AG04450 (cell line): ENCODE data around the gene DMRTB1. TPM values are rescaled to one million over a fixed set of nuclear protein-coding genes. Genes with fewer than 3 reads are reported as not detected.

Experiments
- CTCF ChIA-PET: fragments of 300-600, 350-600 bp; formaldehyde crosslinking; extraction: SDS; loops from one replicate; lab custom pipeline; 2022; ENCODE audit warnings: antibody characterized with exemption, inconsistent platforms; lab: Charles Lee
- POLR2A ChIA-PET: fragments of 350-600 bp; formaldehyde crosslinking; extraction: SDS; loops from one replicate; lab custom pipeline; 2021; ENCODE audit warnings: antibody characterized with exemption, inconsistent platforms; lab: Yijun Ruan, JAX
- DNase-seq: peaks from one replicate; pipeline ENCODE4 v3.0.0-alpha.2; 2011; ENCODE audit warnings: low read depth, low spot score
- H3K27ac ChIP-seq: one replicate; pipeline ENCODE4 v1.5.1; 2012; ENCODE audit warnings: low read depth, low read length, control low read depth
- H3K27me3 ChIP-seq: one replicate; pipeline ENCODE4 v1.6.0; 2012; ENCODE audit warnings: low read length; ENCODE audit not compliant: control insufficient read depth, insufficient read depth
- H3K4me3 ChIP-seq: 2 replicates; pipeline ENCODE4 v1.5.1; 2011; ENCODE audit warnings: mild to moderate bottlenecking, low read depth, low read length, control low read depth
- H3K9me3 ChIP-seq: 2 replicates; pipeline ENCODE4 v1.5.1; 2012; ENCODE audit warnings: low read length; ENCODE audit not compliant: control insufficient read depth, insufficient read depth
- CTCF ChIP-seq: IDR thresholded peaks from 2 replicates; pipeline ENCODE4 v1.5.1; 2011; ENCODE audit warnings: low read depth, low read length, control low read depth, inconsistent platforms
- polyA plus RNA-seq: library from polyadenylated mRNA; depleted of rRNA; stranded (reverse); fragments of >200 nt; gene quantifications from 2 replicates; pipeline ENCODE4 v1.2.3, GENCODE V29; 2011

DMRTB1 gene
- polyA plus RNA-seq, 1 experiment = not detected

DNA sequence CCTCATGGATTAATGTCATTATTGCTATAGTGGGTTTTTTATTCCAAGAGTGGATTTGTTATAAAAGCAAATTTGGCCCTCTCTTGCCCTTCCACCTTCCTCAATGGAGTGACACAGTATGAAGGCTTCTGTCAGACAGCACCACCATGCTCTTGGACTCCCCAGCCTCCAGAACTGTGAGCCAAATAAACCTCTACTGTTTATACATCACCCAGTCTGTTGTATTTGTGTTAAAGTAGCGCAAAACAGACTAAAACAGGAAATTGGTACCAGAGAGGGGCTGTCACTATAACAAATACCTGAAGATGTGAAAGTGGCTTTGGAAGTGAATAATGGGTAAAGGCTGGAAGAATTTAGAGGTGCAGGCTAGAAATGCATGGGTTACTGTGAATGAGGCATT lies 38.0 kb upstream of the DMRTB1 start:
- CTCF ChIA-PET = no interaction called here
- TF ChIP-seq CTCF = no peak

GRCh38 chr1:53430261-53430660 lies 28.9 kb upstream of the DMRTB1 start:
- peaks cover 5% of the 10 kb centered on the region; the same call in 1 of the 2 replicates for H3K9me3 ChIP-seq
- peaks cover 15% of the 10 kb centered on the region for H3K27me3 ChIP-seq
- CTCF ChIA-PET = interaction anchor here (1.0 kb wide), 1 partner anchor 18 kb away, joined by 3 read pairs; no protein-coding TSS in a partner anchor
- H3K27ac ChIP-seq = no peak overlapping the region
- POLR2A ChIA-PET = no interaction called here
- no peak overlapping the region for H3K4me3 ChIP-seq
- DNase-seq = no peak
- TF ChIP-seq CTCF = no peak

More for the DNA sequence above, 38.0 kb upstream of the DMRTB1 start:
- H3K9me3 ChIP-seq = peaks cover 3% of the 10 kb centered on the region; the same call in 1 of the 2 replicates
- H3K27ac ChIP-seq = no peak overlapping the region
- POLR2A ChIA-PET = no interaction called here
- H3K4me3 ChIP-seq = no peak overlapping the region
- no peak for DNase-seq
- H3K27me3 ChIP-seq = peaks cover 27% of the 10 kb centered on the region

- H3K27ac ChIP-seq = no peak overlapping the region
- ChIA-PET POLR2A (no interaction called here), CTCF (interaction anchor here (1.0 kb wide), 1 partner anchor 18 kb away, joined by 3 read pairs; no protein-coding TSS in a partner anchor)
- H3K9me3 ChIP-seq = peaks cover 5% of the 10 kb centered on the region; the same call in 1 of the 2 replicates
- no peak overlapping the region for H3K4me3 ChIP-seq
- DNase-seq = no peak
- no peak for TF ChIP-seq CTCF
- H3K27me3 ChIP-seq = peaks cover 15% of the 10 kb centered on the region
Observed at GRCh38 chr1:53430779-53431178, 28.4 kb upstream of the DMRTB1 start.

DNA sequence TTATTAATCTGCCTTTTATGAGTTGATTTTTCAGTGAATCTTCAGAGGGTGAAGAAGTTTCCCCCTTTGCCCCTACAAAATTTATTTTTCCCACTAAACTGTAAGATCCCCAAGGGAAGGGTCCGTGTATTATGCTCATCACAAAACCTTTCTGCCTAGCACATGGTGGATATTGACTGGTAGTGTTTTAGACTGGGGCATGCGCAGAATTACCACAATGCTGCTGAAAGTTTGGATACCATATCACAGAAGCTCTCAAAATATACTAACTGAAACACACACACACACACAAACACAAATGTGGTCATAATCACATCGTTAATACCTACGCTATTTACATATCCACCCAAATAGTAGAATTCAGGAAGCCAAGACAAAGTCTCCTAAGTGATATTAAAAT lies 28.0 kb upstream of the DMRTB1 start:
- no peak overlapping the region for H3K27ac ChIP-seq
- ChIA-PET CTCF (interaction anchor here (1.0 kb wide), 1 partner anchor 12 kb away, joined by 3 read pairs; no protein-coding TSS in a partner anchor), POLR2A (no interaction called here)
- peaks cover 18% of the 10 kb centered on the region for H3K27me3 ChIP-seq
- H3K9me3 ChIP-seq = peaks cover 5% of the 10 kb centered on the region; the same call in 1 of the 2 replicates
- H3K4me3 ChIP-seq = no peak overlapping the region
- no peak for TF ChIP-seq CTCF
- DNase-seq = no peak

DNA sequence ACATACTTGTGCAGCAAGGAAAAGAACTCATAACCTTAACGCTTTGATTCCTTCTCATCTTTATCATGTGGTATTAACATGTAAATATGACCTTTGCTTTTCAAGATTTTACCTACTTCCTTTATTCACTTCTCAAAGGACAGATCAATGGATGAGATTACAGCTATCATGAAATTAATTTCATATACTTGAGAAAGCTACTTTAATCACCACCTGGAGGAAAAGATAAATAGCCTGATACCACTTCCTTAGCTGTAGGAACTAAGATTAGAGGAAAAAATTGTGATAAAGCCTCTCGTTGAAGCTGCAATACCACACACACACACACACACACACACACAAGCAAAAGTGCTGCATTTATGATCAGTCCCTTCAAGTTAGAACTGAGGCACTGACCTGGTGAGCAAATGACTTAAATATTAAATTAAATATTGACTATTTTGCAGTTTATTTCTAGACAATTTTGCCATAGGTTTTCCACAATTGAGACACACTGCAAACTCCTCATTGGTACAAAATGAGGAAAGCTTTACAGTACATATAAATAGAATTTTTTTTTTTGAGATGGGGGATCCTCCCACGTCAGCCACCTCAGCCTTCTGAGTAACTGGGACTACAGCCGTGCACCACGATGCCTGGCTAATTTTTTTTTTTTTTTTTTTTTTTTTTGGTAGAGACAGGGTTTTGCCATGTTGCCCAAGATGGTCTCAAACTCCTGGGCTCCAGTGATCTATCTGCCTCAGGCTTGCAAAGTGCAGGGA lies 27.2 kb upstream of the DMRTB1 start:
- H3K9me3 ChIP-seq = peaks cover 5% of the 10 kb centered on the region; the same call in 1 of the 2 replicates
- ChIA-PET POLR2A (no interaction called here), CTCF (interaction anchor here (1.0 kb wide), 1 partner anchor 11 kb away, joined by 3 read pairs; no protein-coding TSS in a partner anchor)
- no peak for TF ChIP-seq CTCF
- DNase-seq = no peak
- no peak overlapping the region for H3K27ac ChIP-seq
- peaks cover 21% of the 10 kb centered on the region for H3K27me3 ChIP-seq
- H3K4me3 ChIP-seq = no peak overlapping the region
